SH-SY5Y (cell line): Measurements from ENCODE around the gene SOX18.

Source experiments
- GATA2 ChIP-seq: IDR thresholded peaks from 2 replicates; pipeline ENCODE4 v1.6.1; 2011; ENCODE audit warnings: mild to moderate bottlenecking, low read depth, low read length
- GATA3 ChIP-seq: IDR thresholded peaks from 2 replicates; pipeline ENCODE4 v1.6.1; 2011; ENCODE audit warnings: low read depth, mild to moderate bottlenecking, low read length, moderate library complexity

The SOX18 gene

GRCh38 chr20:64023361-64024140 lies 25.9 kb downstream of the SOX18 start:
- TF ChIP-seq GATA3: no peak
- TF ChIP-seq GATA2: no peak

GRCh38 chr20:64022671-64023360 lies 26.6 kb downstream of the SOX18 start:
- TF ChIP-seq GATA2 (no peak), GATA3 (no peak)

- TF ChIP-seq GATA3 (no peak), GATA2 (no peak)
Measured at GRCh38 chr20:64021124-64021975, 28.1 kb downstream of the SOX18 start.

- TF ChIP-seq GATA2 (no peak), GATA3 (no peak)
Measured at GRCh38 chr20:64015635-64016034, 33.8 kb downstream of the SOX18 start.

GRCh38 chr20:64011366-64011779 lies 38.1 kb downstream of the SOX18 start:
- TF ChIP-seq GATA3 (no peak), GATA2 (no peak)

GRCh38 chr20:64010711-64011237 lies 38.7 kb downstream of the SOX18 start:
- TF ChIP-seq GATA3 (no peak), GATA2 (no peak)

GRCh38 chr20:64009811-64010387 lies 39.5 kb downstream of the SOX18 start:
- TF ChIP-seq GATA2 (no peak), GATA3 (no peak)

GRCh38 chr20:64006902-64007301 lies 42.5 kb downstream of the SOX18 start:
- no peak for TF ChIP-seq GATA2
- no peak for TF ChIP-seq GATA3

GRCh38 chr20:64006490-64006889 lies 42.9 kb downstream of the SOX18 start:
- TF ChIP-seq GATA3 (no peak), GATA2 (no peak)

- TF ChIP-seq GATA3 (no peak), GATA2 (no peak)
Measured at GRCh38 chr20:64005394-64005793, 44.0 kb downstream of the SOX18 start.

GRCh38 chr20:64003960-64004725 lies 45.3 kb downstream of the SOX18 start:
- TF ChIP-seq GATA3 (no peak), GATA2 (no peak)

- no peak for TF ChIP-seq GATA3
- TF ChIP-seq GATA2: no peak
Measured at GRCh38 chr20:64001607-64002011, 47.8 kb downstream of the SOX18 start.

GRCh38 chr20:64000906-64001305 lies 48.5 kb downstream of the SOX18 start:
- no peak for TF ChIP-seq GATA2
- TF ChIP-seq GATA3: no peak
